Esophagus squamous epithelium (tissue), 5 donors: Measurements from ENCODE around the gene RANBP3L. TPM values are rescaled to one million over a fixed set of nuclear protein-coding genes. Genes with fewer than 3 reads are reported as not detected.

Experiments
- DNase-seq: peaks from one replicate; lab custom pipeline; 2025; lab: John Stamatoyannopoulos, UW
- H3K27ac ChIP-seq, 4 donors: fragments of 200-600 bp; sonication (generic); one replicate each; pipeline ENCODE4 v1.5.1; 2016 to 2019; ENCODE audit warnings: mild to moderate bottlenecking in 1 of 4
- H3K27me3 ChIP-seq, 4 donors: fragments of 200-600 bp; sonication (generic); 1 replicate in 3 of 4; 2 replicates in 1 of 4; pipeline versions ENCODE4 v1.5.1 to v1.6.0; 2017 to 2021; ENCODE audit warnings: antibody characterized with exemption in 1 of 4
- H3K36me3 ChIP-seq, 3 donors: fragments of 200-600 bp; sonication (generic); one replicate each; pipeline ENCODE4 v1.5.1; 2016 to 2019
- H3K4me1 ChIP-seq, 3 donors: fragments of 200-600 bp; sonication (generic); one replicate each; pipeline ENCODE4 v1.5.1; 2017 to 2019
- H3K4me3 ChIP-seq, 4 donors: fragments of 200-600 bp; sonication (generic); 1 replicate in 3 of 4; 2 replicates in 1 of 4; pipeline ENCODE4 v1.5.1; 2016 to 2019; ENCODE audit warnings: mild to moderate bottlenecking in 2 of 4, moderate library complexity in 1 of 4
- H3K9me3 ChIP-seq, 3 donors: fragments of 200-600 bp; sonication (generic); one replicate each; pipeline ENCODE4 v1.5.1; 2016 to 2019
- POLR2A ChIP-seq, 4 donors: fragments of 450-650 bp; IDR thresholded peaks; one replicate each; pipeline ENCODE4 v1.6.1; 2017; ENCODE audit warnings: antibody characterized with exemption in 4 of 4, mild to moderate bottlenecking in 4 of 4, moderate library complexity in 3 of 4
- WGBS, 2 donors: methylation state at CpG; one replicate each; pipeline ENCODE4 v1.1.5; 2018; 5-methylcytosine and 5-hydroxymethylcytosine counted together
- intact Hi-C: fragments of 100-400 bp; cut with DNase I; formaldehyde crosslinking; loops from one replicate; pipeline ENCODE4 v1.15.0; 2022
- total RNA-seq, 4 donors: library from RNA; depleted of rRNA; stranded (reverse); fragments of >200 nt; gene quantifications; one replicate each; pipeline ENCODE4 v1.1.0, GENCODE V29; 2016
- TF ChIP-seq, protein P1 (sequence below), 6 experiments: fragments of 450-650 bp in 4 of 6; fragments of 200-600 bp in 2 of 6; sonication (generic) in 2 of 6; IDR thresholded peaks; one replicate each; pipeline ENCODE4 v1.5.1; 2016 to 2019; ENCODE audit warnings: antibody characterized with exemption in 6 of 6, mild to moderate bottlenecking in 4 of 6, moderate library complexity in 4 of 6
- donor health status: DM: yes; HTN: yes; CAD: no.

The RANBP3L gene
- total RNA-seq, 4 donors from 2014 or later, result 0.30 to 0.57 (median 0.56) TPM; not detected in 1

DNA sequence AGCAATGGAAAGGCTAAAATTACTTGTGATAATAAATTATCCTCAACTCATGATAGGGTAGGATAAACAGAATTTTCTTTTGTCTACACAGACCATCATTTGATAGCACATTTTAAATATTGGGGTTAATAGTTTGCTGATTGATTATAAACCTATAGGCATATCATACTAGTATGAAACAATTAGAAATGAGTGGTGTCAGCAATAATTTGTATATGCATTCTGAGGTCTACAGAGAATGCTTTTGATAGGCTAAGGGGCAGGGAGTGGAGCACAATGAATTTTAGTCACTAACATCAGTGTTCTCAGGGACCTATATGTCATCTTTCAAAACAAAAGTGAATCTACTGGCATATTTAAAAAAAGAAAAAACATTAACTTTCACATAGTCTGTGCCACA, 32.2 kb downstream of the RANBP3L start:
- H3K27ac ChIP-seq, result no peak overlapping the region
- H3K4me3 ChIP-seq, result no peak overlapping the region

DNA sequence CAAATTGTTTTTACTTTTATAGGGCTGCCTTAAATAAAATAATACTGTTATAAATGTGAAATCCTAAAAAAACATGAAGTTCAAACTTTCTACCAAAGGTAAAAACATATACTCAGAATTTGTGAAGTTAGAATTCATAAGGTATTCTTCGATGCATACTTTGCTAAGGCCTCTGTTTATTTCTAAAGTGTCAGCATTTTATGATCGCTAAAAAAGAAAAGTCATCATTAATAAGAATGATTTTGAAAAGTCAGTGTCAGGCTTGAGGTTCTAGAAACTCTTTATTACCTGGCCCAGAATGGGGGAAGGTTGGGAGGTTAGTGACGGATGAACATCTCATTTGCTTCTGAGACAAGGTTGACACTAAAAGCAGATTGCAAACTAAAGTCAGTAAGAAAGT, 33.8 kb downstream of the RANBP3L start:
- Histone ChIP-seq H3K4me1 (no peaks in the 10 kb centered on the region), H3K4me3 (no peak overlapping the region), H3K27ac (no peak overlapping the region), H3K27me3 (no peaks in the 10 kb centered on the region), H3K36me3 (no peaks in the 10 kb centered on the region), H3K9me3 (no peaks in the 10 kb centered on the region)
- DNase-seq, result no peak
- 88 to 90% methylated on average over 3 of the region's 3 CpGs for WGBS, 2 donors
- TF ChIP-seq, protein P1, sequence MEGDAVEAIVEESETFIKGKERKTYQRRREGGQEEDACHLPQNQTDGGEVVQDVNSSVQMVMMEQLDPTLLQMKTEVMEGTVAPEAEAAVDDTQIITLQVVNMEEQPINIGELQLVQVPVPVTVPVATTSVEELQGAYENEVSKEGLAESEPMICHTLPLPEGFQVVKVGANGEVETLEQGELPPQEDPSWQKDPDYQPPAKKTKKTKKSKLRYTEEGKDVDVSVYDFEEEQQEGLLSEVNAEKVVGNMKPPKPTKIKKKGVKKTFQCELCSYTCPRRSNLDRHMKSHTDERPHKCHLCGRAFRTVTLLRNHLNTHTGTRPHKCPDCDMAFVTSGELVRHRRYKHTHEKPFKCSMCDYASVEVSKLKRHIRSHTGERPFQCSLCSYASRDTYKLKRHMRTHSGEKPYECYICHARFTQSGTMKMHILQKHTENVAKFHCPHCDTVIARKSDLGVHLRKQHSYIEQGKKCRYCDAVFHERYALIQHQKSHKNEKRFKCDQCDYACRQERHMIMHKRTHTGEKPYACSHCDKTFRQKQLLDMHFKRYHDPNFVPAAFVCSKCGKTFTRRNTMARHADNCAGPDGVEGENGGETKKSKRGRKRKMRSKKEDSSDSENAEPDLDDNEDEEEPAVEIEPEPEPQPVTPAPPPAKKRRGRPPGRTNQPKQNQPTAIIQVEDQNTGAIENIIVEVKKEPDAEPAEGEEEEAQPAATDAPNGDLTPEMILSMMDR (IDR thresholded peaks at IDR 0.05), result no peak
- TF ChIP-seq POLR2A (IDR thresholded peaks at IDR 0.05), result no peak
- intact Hi-C loops, result no loop called here

More for the DNA sequence above, 32.2 kb downstream of the RANBP3L start:
- no peak for DNase-seq
- no peaks in the 10 kb centered on the region for H3K9me3 ChIP-seq
- TF ChIP-seq, protein P1 (IDR thresholded peaks at IDR 0.05), result no peak
- TF ChIP-seq POLR2A (IDR thresholded peaks at IDR 0.05), result no peak
- H3K36me3 ChIP-seq, result no peaks in the 10 kb centered on the region
- no peaks in the 10 kb centered on the region for H3K27me3 ChIP-seq
- intact Hi-C loops, result no loop called here
- no peaks in the 10 kb centered on the region for H3K4me1 ChIP-seq

DNA sequence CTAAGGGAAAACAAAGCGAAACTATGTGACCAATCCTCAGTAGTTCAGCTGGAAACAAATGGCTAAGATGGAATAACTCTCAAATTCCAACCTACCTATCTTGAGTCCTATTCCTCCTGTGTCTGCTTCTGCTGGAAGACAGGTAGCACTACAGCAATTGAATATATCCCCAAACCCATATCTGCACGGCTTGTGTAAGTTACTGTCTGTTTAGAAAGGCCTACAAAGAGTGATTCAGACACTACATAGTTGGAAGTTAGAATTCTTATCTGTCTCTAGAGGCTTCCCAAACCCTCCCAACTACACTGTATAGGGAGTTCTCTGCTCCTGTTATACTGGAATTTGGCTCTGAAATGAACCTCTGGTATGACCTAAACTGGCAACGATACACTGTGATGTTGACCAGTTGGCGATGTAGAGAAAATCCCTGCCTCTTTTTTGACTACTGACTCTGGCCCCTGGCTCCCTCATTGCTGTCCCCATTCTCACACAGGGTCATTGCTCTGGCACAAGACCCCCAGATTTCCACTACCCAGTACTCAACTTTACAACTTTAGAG, 37.4 kb downstream of the RANBP3L start:
- H3K4me1 ChIP-seq, result no peaks in the 10 kb centered on the region
- H3K9me3 ChIP-seq, result no peaks in the 10 kb centered on the region
- H3K27me3 ChIP-seq, result no peaks in the 10 kb centered on the region
- H3K27ac ChIP-seq, result no peak overlapping the region
- intact Hi-C loops, result no loop called here
- DNase-seq, result no peak
- H3K36me3 ChIP-seq, result no peaks in the 10 kb centered on the region
- H3K4me3 ChIP-seq, result no peak overlapping the region
- WGBS, 2 donors, result 75 to 90% methylated on average over 4 of the region's 4 CpGs
- TF ChIP-seq, protein P1 (IDR thresholded peaks at IDR 0.05), result no peak
- no peak for TF ChIP-seq POLR2A (IDR thresholded peaks at IDR 0.05)

DNA sequence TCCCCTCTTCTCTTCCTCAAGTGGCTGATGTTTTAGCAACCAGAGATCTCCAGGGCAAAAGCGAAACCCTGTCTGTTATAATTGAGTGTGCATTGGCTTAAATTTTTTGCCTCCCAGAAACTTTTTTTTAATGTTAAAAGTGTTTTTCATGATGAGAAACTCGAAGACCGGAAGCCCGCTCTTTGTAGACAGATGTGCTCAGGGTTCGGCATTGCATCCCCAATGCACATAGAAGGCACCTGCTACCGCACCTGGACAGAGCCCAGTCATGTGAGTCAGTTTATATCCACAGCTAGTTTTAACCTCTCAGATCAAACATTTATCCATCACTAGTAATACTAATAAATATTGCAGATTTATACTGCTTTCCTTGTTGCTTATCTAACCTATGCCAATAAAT, 40.5 kb downstream of the RANBP3L start:
- TF ChIP-seq, protein P1 (IDR thresholded peaks at IDR 0.05), result no peak
- H3K9me3 ChIP-seq, result no peaks in the 10 kb centered on the region
- H3K4me1 ChIP-seq, result no peaks in the 10 kb centered on the region
- H3K4me3 ChIP-seq, result no peak overlapping the region
- intact Hi-C loops, result no loop called here
- no peak for DNase-seq
- H3K27me3 ChIP-seq, result no peaks in the 10 kb centered on the region
- H3K36me3 ChIP-seq, result no peaks in the 10 kb centered on the region
- 79 to 81% methylated on average over 6 of the region's 6 CpGs for WGBS, 2 donors
- H3K27ac ChIP-seq, result no peak overlapping the region

DNA sequence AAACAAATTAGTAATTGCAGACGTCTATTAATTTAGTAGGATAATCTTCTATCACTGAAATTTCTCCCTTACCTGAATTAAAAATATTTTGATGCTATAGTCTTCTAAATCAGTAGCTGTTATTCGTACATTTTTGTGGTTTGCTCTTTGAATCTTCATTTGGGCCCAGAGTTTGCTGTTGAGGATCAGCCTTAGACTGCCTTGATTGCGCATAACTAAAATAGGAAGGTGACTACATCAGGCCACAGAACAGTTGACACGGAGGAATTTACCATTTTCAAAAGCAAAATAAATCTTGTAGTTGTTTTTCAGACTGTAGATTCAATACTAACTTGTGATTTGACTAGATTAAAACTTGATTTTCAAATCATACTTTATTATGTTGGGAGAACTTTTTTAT, 48.1 kb downstream of the RANBP3L start:
- H3K9me3 ChIP-seq, result no peaks in the 10 kb centered on the region
- peak overlapping the region in 1 of 4 donors; percentile 36 for H3K27ac ChIP-seq
- H3K27me3 ChIP-seq, result no peaks in the 10 kb centered on the region
- no peaks in the 10 kb centered on the region for H3K36me3 ChIP-seq
- H3K4me1 ChIP-seq, result no peaks in the 10 kb centered on the region
- TF ChIP-seq POLR2A (IDR thresholded peaks at IDR 0.05), result no peak
- TF ChIP-seq, protein P1 (IDR thresholded peaks at IDR 0.05), result no peak
- intact Hi-C loops, result no loop called here
- WGBS, 2 donors, result 65 to 70% methylated on average over 4 of the region's 4 CpGs
- H3K4me3 ChIP-seq, result no peak overlapping the region
- DNase-seq, result no peak
